ENCODE measurements around the gene NADK. TPM values are rescaled to one million over a fixed set of nuclear protein-coding genes. Genes with fewer than 3 reads are reported as not detected.

NADK gene
- total RNA-seq, 1 donor from 2014 or later, result 104 TPM

GRCh38 chr1:1804301-1804700, 26.0 kb upstream of the NADK start:
- intact Hi-C loops (cut with DNase I), result no loop called here
- Histone ChIP-seq H3K27me3 (no peaks in the 10 kb centered on the region), H3K36me3 (peaks cover 24 to 43% of the 10 kb centered on the region in 2 donors), H3K4me3 (no peak overlapping the region), H3K27ac (no peak overlapping the region), H3K4me1 (peaks cover 0 to 13% of the 10 kb centered on the region in 2 donors), H3K9me3 (no peaks in the 10 kb centered on the region)
- no peak for DNase-seq (ENCODE audit: low spot score in 2 of 2)
- no peak for TF ChIP-seq CTCF (IDR thresholded peaks at IDR 0.05)

GRCh38 chr1:1802871-1803270, 24.6 kb upstream of the NADK start:
- intact Hi-C loops (cut with DNase I), result no loop called here
- no peak for DNase-seq (ENCODE audit: low spot score in 2 of 2)
- Histone ChIP-seq H3K4me3 (no peak overlapping the region), H3K9me3 (no peaks in the 10 kb centered on the region), H3K27ac (no peak overlapping the region), H3K36me3 (peaks cover 31 to 53% of the 10 kb centered on the region in 2 donors), H3K27me3 (no peaks in the 10 kb centered on the region), H3K4me1 (peaks cover 0 to 11% of the 10 kb centered on the region in 2 donors)
- TF ChIP-seq CTCF (IDR thresholded peaks at IDR 0.05), result no peak

- Histone ChIP-seq H3K9me3 (no peaks in the 10 kb centered on the region), H3K36me3 (peaks cover 51 to 69% of the 10 kb centered on the region in 2 donors), H3K27me3 (no peaks in the 10 kb centered on the region), H3K27ac (no peak overlapping the region), H3K4me3 (no peak overlapping the region), H3K4me1 (no peaks in the 10 kb centered on the region)
- DNase-seq (ENCODE audit: low spot score in 2 of 2), result no peak
- no peak for TF ChIP-seq CTCF (IDR thresholded peaks at IDR 0.05)
- intact Hi-C loops (cut with DNase I), result no loop called here
These were observed 21.4 kb upstream of the NADK start for GRCh38 chr1:1799716-1800115.

- H3K9me3 ChIP-seq, result no peaks in the 10 kb centered on the region
- no peak for DNase-seq (ENCODE audit: low spot score in 2 of 2)
- no peaks in the 10 kb centered on the region for H3K4me1 ChIP-seq
- intact Hi-C loops (cut with DNase I), result no loop called here
- H3K27me3 ChIP-seq, result no peaks in the 10 kb centered on the region
- no peak overlapping the region for H3K27ac ChIP-seq
- TF ChIP-seq CTCF (IDR thresholded peaks at IDR 0.05), result no peak
- no peak overlapping the region for H3K4me3 ChIP-seq
- peaks cover 55 to 68% of the 10 kb centered on the region in 2 donors for H3K36me3 ChIP-seq
These were observed 19.6 kb upstream of the NADK start for GRCh38 chr1:1797731-1798341.

- TF ChIP-seq CTCF (IDR thresholded peaks at IDR 0.05), result no peak
- Histone ChIP-seq H3K9me3 (no peaks in the 10 kb centered on the region), H3K27me3 (no peaks in the 10 kb centered on the region), H3K4me3 (no peak overlapping the region), H3K4me1 (no peaks in the 10 kb centered on the region), H3K27ac (no peak overlapping the region), H3K36me3 (peaks cover 61 to 74% of the 10 kb centered on the region in 2 donors)
- intact Hi-C loops (cut with DNase I), result no loop called here
- no peak for DNase-seq (ENCODE audit: low spot score in 2 of 2)
These were observed 18.2 kb upstream of the NADK start for GRCh38 chr1:1796466-1796865.

- Histone ChIP-seq H3K27me3 (no peaks in the 10 kb centered on the region), H3K36me3 (peaks cover 76 to 89% of the 10 kb centered on the region in 2 donors), H3K27ac (no peak overlapping the region), H3K4me3 (no peak overlapping the region), H3K4me1 (no peaks in the 10 kb centered on the region), H3K9me3 (no peaks in the 10 kb centered on the region)
- no peak for TF ChIP-seq CTCF (IDR thresholded peaks at IDR 0.05)
- intact Hi-C loops (cut with DNase I), result no loop called here
- no peak for DNase-seq (ENCODE audit: low spot score in 2 of 2)
These were observed 16.7 kb upstream of the NADK start for GRCh38 chr1:1794999-1795398.
